Measurements from ENCODE around the gene PPIA.

GRCh38 chr7:44827567-44827966 is 31.1 kb downstream of the PPIA start:
- TF ChIP-seq EP300 (IDR thresholded peaks at IDR 0.05), result no peak
- TF ChIP-seq, protein P1, sequence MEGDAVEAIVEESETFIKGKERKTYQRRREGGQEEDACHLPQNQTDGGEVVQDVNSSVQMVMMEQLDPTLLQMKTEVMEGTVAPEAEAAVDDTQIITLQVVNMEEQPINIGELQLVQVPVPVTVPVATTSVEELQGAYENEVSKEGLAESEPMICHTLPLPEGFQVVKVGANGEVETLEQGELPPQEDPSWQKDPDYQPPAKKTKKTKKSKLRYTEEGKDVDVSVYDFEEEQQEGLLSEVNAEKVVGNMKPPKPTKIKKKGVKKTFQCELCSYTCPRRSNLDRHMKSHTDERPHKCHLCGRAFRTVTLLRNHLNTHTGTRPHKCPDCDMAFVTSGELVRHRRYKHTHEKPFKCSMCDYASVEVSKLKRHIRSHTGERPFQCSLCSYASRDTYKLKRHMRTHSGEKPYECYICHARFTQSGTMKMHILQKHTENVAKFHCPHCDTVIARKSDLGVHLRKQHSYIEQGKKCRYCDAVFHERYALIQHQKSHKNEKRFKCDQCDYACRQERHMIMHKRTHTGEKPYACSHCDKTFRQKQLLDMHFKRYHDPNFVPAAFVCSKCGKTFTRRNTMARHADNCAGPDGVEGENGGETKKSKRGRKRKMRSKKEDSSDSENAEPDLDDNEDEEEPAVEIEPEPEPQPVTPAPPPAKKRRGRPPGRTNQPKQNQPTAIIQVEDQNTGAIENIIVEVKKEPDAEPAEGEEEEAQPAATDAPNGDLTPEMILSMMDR (IDR thresholded peaks at IDR 0.05), result no peak

Measured in suprapubic skin (tissue), 3 donors.